Breast epithelium (tissue), 3 donors: ENCODE data around the gene DLEC1.

Experiments used
- POLR2A ChIP-seq: fragments of 450-650 bp; IDR thresholded peaks from one replicate; pipeline ENCODE4 v1.6.1; 2016; ENCODE audit warnings: antibody characterized with exemption, mild to moderate bottlenecking, moderate library complexity
- POLR2AphosphoS5 ChIP-seq, 3 donors: sonication (generic); formaldehyde crosslinking; IDR thresholded peaks; one replicate each; pipeline ENCODE4 v1.6.1; 2017; ENCODE audit warnings: antibody characterized with exemption in 3 of 3
- TF ChIP-seq, protein P1 (sequence below), 3 donors: fragments of 450-650 bp; IDR thresholded peaks; one replicate each; pipeline ENCODE4 v1.5.1; 2016 to 2017; ENCODE audit warnings: antibody characterized with exemption in 3 of 3, mild to moderate bottlenecking in 3 of 3, moderate library complexity in 3 of 3

- TF ChIP-seq, protein P1, sequence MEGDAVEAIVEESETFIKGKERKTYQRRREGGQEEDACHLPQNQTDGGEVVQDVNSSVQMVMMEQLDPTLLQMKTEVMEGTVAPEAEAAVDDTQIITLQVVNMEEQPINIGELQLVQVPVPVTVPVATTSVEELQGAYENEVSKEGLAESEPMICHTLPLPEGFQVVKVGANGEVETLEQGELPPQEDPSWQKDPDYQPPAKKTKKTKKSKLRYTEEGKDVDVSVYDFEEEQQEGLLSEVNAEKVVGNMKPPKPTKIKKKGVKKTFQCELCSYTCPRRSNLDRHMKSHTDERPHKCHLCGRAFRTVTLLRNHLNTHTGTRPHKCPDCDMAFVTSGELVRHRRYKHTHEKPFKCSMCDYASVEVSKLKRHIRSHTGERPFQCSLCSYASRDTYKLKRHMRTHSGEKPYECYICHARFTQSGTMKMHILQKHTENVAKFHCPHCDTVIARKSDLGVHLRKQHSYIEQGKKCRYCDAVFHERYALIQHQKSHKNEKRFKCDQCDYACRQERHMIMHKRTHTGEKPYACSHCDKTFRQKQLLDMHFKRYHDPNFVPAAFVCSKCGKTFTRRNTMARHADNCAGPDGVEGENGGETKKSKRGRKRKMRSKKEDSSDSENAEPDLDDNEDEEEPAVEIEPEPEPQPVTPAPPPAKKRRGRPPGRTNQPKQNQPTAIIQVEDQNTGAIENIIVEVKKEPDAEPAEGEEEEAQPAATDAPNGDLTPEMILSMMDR (IDR thresholded peaks at IDR 0.05) = no peak
- TF ChIP-seq POLR2A (no peak), POLR2AphosphoS5 (IDR thresholded peaks at IDR 0.05) (no peak)
These were observed 6.6 kb upstream of the DLEC1 start for GRCh38 chr3:38032328-38032865.
